ENCODE measurements around the gene ASGR2. TPM values are rescaled to one million over a fixed set of nuclear protein-coding genes. Genes with fewer than 3 reads are reported as not detected.

Gene ASGR2
- total and polyA plus RNA-seq, 7 donors, result 1.0 to 2.4 (median 1.6) TPM; not detected in 4

GRCh38 chr17:7119314-7119713 lies 4.7 kb upstream of the ASGR2 start:
- intact Hi-C loops (cut with DNase I), result no loop called here
- WGBS, 2 donors, result 80 to 83% methylated on average over 11 of the region's 11 CpGs
- Histone ChIP-seq H3K36me3 (no peaks in the 10 kb centered on the region), H3K4me1 (no peaks in the 10 kb centered on the region), H3K27ac (no peak overlapping the region), H3K9me3 (no peaks in the 10 kb centered on the region), H3K4me3 (no peak overlapping the region), H3K27me3 (peaks cover 0 to 27% (median 0%) of the 10 kb centered on the region in 3 donors)
- no peak for DNase-seq
- TF ChIP-seq POLR2AphosphoS5 (IDR thresholded peaks at IDR 0.05) (no peak), CTCF (IDR thresholded peaks at IDR 0.05) (no peak), POLR2A (IDR thresholded peaks at IDR 0.05) (no peak), EP300 (IDR thresholded peaks at IDR 0.05) (no peak)

- no peak for DNase-seq
- H3K27ac ChIP-seq, result no peak overlapping the region
- peaks cover 0 to 20% (median 0%) of the 10 kb centered on the region in 3 donors for H3K27me3 ChIP-seq
- intact Hi-C loops (cut with DNase I), result no loop called here
- H3K4me1 ChIP-seq, result peaks cover 0 to 3% (median 0%) of the 10 kb centered on the region in 4 donors
- H3K4me3 ChIP-seq, result no peak overlapping the region
- 60 to 67% methylated on average over 19 of the region's 19 CpGs for WGBS, 2 donors
- H3K36me3 ChIP-seq, result no peaks in the 10 kb centered on the region
- no peaks in the 10 kb centered on the region for H3K9me3 ChIP-seq
- TF ChIP-seq EP300 (IDR thresholded peaks at IDR 0.05) (no peak), CTCF (IDR thresholded peaks at IDR 0.05) (no peak), POLR2A (IDR thresholded peaks at IDR 0.05) (no peak), POLR2AphosphoS5 (IDR thresholded peaks at IDR 0.05) (no peak)
Measured at GRCh38 chr17:7114875-7115614, 423 bp upstream of the ASGR2 start.

GRCh38 chr17:7113273-7114071 lies 1.1 kb downstream of the ASGR2 start:
- intact Hi-C loops (cut with DNase I), result no loop called here
- H3K36me3 ChIP-seq, result no peaks in the 10 kb centered on the region
- peaks cover 0 to 3% (median 0%) of the 10 kb centered on the region in 4 donors for H3K4me1 ChIP-seq
- H3K27ac ChIP-seq, result no peak overlapping the region
- DNase-seq, result no peak
- no peak for TF ChIP-seq POLR2AphosphoS5 (IDR thresholded peaks at IDR 0.05)
- no peak for TF ChIP-seq CTCF (IDR thresholded peaks at IDR 0.05)
- no peak for TF ChIP-seq EP300 (IDR thresholded peaks at IDR 0.05)
- no peak for TF ChIP-seq POLR2A (IDR thresholded peaks at IDR 0.05)
- WGBS, 2 donors, result 91 to 93% methylated on average over 15 of the region's 15 CpGs
- H3K9me3 ChIP-seq, result no peaks in the 10 kb centered on the region
- no peak overlapping the region for H3K4me3 ChIP-seq
- H3K27me3 ChIP-seq, result peaks cover 0 to 21% (median 0%) of the 10 kb centered on the region in 3 donors

GRCh38 chr17:7112510-7113108 lies 2.0 kb downstream of the ASGR2 start:
- peaks cover 0 to 26% (median 0%) of the 10 kb centered on the region in 3 donors for H3K27me3 ChIP-seq
- no peak overlapping the region for H3K4me3 ChIP-seq
- H3K9me3 ChIP-seq, result no peaks in the 10 kb centered on the region
- no peaks in the 10 kb centered on the region for H3K36me3 ChIP-seq
- H3K4me1 ChIP-seq, result peaks cover 0 to 3% (median 0%) of the 10 kb centered on the region in 4 donors
- no peak overlapping the region for H3K27ac ChIP-seq
- WGBS, 2 donors, result 75 to 77% methylated on average over 10 of the region's 10 CpGs
- intact Hi-C loops (cut with DNase I), result no loop called here
- TF ChIP-seq EP300 (IDR thresholded peaks at IDR 0.05) (no peak), POLR2A (IDR thresholded peaks at IDR 0.05) (no peak), CTCF (IDR thresholded peaks at IDR 0.05) (no peak), POLR2AphosphoS5 (IDR thresholded peaks at IDR 0.05) (no peak)
- DNase-seq, result no peak
